Stimulated activated CD8-positive, alpha-beta memory T cell treated with anti-CD3 and anti-CD28 coated beads, Interleukin-12 subunit alpha, Interleukin-12 subunit beta, amount 100 ng/mL, for 24 hours (primary cell): ENCODE data around the gene PRR18.

Experiments
- DNase-seq: peaks from one replicate; pipeline ENCODE4 v3.0.0-alpha.2; 2020; ENCODE audit errors: extremely low read depth

Gene PRR18

DNA sequence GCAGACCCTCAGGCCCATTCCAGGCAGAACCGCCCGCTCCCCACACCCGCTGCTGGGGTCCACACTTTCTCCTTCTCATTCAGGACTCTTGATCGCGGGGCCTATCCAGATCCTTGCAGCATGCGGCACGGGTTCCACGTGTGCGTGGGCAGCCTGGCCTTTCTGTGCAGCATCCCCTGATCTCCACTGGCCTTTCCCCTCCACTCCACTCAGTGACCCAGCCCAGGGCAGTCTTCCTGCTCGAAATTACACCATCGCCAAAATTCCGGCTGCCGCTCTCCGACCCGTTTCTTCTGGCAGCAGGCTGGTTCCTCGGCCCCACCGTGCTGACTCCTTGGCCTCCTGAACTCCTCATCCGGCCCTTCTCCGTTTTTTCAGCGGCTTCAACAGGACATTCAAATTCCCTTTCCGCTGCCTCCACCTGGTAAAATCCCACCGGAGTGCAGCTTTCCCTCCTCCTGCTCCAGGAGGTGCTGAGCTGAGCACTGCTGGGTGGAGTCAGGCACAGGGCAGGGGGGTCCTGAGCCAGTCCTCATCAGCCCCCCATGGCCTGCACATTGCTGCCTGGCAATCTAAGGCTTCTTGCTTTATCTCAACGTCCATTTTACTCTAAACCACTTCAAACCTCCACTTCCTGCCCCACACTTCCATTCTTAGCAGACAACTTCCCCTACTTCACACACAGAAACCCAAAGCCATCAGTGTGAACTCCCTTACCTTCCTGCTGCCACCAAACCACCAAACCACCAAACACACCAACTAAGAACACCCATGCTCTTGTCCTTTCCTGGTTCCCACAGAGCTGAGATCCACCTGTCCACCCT lies 25.2 kb upstream of the PRR18 start:
- no peak for DNase-seq

DNA sequence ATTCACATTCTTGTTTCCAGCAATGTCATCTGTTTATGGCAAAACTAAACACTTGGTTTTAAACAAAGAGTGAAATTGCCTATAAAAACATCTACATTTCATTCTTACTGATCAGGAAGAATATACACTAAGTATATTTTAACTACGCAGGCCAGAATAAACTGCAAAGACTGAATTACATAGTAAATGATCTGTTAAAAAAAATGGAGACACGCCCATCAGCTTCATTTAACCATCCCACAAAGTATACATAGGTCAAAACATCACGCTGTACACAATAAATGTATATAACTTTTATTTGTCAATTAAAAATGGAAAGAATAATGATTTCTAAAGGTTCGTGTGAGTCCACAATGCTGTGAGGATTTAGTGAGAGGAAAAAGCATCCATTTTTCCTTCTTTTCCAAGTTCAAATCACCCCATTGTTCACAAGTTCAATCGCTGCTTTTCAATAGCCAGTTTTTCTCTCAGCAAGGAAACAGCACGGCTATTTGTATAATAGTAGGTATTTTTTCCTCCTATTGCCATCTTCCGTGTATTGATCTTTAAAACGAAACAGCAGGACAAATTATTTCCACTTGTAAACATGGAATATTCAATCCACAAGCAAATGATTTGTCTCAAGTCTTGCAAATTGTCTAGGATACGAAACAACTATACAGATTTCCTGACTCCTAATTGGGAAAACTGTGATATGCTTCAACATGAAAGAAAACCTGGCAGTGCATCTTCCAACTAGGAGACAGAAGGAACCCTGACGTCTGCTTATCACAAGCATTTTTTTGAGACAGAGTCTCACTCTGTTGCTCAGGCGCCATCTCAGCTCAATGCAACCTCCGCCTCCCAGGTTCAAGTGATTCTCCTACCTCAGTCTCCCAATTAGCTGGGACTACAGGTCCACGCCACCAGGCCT lies 23.6 kb upstream of the PRR18 start:
- DNase-seq = no peak

DNA sequence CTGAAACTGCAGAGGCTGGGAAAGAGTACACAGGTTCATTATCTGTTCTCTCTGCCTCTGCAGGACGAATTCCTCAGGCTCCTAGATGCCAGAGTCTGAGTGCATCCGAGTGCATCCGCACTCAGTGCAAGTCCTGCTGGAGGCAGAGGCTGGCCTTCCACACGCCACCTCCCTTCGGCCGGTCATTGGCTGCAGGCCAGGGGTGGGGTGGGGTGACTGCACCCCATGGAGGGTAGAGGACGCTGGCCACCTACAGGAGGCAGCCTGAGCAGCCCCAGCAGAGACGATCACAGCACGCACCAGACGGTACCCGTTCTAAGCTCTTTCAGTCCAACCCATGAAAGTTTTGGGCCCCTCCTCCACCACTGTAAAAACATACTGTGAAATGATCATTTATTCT lies 22.4 kb upstream of the PRR18 start:
- no peak for DNase-seq

DNA sequence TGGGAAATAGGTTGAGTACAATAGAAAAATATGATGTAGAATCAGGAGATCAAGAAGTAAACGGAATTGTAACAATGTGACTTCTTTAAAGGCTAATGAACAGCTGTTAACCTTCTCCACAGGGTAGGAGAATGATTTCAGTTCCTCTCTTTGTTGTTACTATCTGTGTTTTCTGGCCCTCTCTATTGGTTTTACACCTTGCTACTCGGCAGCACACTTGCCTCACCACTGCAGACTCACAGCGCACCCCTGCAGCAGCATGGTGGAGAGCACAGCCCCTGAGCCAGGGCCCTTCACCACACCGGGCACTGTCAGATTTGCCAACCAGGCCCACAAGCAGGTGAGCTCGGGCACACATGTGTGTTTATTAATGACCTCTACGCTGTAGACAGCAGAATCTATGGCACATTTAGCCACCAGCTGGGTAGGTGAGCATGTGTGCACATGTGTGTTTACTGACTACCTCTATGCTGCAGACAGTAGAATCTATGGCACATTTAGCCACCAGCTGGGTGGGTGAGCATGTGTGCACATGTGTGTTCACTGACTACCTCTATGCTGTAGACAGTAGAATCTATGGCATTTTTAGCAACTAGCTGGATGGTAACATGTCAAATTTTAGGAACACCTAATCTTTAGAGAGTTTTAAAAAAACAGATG lies 17.3 kb upstream of the PRR18 start:
- DNase-seq = no peak

DNA sequence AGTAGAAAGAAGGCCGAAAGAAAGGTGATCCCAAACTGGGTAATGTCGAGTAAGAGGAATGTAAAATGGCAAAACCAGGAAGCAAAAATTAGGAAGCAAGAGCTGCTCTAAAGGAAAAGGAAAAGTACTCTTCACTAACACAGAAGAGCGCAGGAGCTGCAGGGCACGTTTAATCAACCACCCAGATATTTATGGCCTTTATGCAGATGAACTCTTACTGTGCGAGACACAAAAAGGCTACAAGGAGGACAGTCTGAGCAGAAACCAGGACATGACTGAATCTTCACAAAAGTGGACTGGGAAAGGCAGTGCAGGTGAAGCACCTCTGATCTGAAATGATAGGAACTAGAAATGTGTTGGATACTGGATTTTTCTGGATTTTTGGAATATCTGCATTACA lies 15.2 kb upstream of the PRR18 start:
- no peak for DNase-seq

DNA sequence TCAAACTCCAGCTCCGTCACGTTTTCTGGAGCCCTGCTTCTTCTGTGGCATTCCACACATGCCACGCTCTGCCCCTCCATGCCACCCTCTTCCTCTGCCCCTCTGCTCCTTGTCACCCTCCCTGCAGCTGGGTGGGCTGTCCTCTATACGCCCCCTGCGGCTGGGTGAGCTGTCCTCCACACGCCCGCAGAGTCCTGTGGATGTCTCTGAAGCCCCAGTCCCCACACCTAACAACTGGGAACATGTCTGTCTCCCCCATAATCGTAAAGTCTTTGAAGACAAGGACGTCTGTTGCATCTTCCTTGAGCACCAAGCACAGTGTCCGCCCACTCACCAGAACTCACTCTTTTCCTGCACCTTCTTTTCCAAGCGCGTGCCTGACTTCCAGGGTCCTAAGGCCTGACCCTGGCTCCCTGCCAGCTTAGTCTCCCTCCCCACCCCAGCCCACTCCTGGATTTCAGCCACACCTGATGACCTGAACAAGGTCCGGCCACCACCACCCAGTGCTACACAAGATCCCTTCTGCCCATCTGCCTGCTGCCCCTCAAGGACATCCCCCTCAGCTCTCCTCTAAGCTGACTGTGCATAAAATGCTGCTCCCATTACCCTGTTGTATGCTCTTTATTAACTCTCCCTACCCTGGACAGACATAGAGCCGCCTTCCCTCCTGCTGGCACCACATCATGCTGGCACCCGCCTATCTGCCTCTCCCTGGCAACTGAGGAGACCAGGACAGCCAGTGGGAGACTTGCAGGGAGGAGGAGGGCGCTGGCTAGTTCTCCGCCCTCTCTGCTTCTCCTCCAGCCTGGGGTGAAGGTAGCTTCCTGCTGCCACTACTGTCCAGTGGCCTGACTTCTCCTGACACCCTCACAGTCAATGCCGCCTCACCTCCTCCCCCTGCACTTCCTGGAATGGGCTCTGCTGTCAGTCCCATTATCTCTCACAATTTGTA lies 10.7 kb upstream of the PRR18 start:
- no peak for DNase-seq

DNA sequence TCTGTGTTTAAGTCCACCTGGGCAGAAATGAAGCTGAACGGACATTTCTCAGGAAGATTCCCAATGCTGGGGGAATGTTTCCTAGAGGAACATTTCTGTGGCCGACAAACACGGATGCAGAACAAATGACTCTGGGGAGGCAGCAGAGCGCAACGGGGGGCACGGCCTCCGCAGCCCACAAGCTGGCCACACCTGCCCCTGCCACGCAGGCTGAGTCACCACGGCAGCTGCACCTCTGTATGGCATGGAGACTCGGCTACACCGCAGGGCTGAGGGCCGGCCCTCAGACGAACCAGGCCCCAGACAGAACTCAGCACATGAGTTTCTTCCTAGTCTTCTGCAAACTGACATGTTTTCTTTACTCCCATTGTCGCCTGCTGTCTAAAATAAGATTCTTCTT lies 10.0 kb upstream of the PRR18 start:
- no peak for DNase-seq

DNA sequence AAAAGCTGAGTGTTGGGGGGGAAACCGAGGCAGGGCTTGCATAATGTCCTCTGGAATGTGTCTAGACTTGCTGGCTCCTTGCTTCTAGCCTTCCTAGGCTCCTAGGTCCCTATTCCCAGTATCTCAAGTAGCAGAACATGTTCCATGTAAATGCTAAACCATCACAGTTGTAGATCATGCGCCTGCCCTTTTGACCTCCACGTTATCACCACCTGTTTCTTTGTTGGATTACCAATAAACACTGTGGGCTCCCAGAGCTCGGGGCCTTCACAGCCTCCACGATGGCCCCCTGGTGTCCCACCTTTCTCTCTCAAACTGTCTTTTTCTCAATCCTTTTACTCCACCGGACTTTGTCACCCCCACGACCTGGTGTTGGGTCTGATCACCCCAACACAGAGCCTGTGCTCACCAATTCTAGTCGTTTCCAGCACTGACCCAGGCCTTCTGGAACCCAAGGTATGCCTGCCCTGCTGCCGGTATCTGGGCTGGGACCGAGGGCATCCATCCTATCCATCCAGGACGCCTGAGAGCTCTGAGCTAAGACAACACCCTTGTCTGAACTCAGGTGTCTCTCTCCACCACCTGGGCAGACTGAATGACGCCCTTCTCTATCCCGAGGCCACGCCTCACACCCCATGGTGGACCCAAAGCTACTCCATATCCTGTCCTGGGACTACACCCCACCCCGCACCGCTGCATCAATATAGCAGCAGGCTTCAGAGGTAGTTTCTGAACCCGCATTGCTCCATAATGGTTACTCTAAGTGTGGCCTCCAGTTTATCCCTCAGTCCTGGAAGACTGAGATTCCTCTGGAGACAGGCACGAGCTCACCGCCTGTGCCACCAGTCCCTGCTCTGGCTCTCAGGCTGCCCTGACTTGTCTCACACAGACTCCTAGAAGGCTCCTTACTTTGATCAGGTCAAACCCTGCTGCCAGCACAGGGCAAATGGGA lies 9.3 kb upstream of the PRR18 start:
- DNase-seq = no peak

DNA sequence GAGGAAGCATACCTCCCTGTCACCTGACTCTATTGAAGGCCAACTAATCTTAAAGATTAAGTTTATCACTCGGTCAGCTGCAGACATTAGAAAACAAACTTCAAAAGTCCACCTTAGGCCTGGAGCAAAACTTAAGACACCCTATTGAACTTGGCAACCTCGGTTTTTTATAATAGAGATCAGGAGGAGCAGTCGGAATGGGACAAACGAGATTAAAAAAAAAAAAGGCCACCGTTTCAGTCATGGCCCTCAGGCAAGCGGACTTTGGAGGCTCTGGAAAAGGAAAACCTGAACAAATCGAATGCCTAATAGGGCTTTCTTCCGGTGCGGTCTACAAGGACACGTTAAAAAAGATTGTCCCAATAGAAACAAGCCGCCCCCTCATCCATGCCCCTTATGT lies 7.2 kb upstream of the PRR18 start:
- DNase-seq = no peak

DNA sequence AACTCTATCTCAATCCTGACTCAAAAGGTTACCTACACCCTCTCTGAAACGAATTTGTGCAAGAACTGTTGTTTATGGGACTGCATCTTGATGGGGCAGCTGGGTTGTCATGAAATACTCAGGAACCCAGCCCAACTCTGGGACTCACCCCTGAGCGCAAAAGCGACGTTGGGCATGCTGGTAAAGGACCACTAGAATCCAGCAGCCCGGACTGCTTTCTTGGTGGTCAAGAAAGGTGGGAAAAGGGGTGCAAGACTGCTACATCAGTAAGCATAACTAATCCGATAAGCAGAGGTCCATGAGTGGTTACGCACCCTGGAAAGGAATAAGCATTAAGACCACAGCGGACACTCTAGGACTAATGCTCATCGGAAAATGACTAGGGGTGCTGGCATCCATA lies 6.3 kb upstream of the PRR18 start:
- DNase-seq = no peak

DNA sequence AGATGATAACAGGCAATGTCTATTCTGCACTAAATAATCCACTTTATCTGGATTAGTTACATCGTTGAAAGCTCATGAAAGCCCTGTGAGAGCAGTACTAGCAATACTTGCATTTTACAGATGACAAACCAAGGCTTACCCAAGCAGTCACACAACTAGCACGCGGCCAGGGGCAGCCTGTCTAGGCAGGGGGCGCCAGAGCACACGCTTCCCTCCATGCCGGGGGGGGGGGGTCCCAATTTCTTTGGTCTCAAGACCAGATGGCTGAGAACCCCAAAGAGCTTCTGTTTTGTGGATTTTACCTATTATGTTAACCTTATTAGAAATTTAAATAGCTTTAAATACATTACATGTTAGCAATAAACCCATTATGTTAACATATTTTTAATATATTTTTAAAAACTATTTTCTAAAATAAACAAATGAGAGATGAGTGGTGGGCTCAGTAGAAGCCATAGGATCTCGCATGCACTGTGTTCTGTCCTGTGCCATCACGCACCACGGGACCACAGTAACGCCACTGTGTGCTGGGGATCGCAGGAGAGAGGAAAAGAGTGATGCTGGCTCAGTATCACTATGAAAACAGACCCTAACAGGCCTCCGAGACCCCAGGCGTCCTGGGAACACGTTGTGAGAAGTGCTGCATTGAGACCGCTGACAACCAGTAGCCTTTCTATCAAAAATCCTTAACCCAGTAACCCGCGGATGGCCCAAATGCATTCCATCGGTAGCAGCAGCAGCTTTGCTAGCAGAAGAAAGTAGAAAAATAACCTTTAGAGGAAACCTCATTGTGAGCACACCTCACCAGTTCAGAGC lies 5.3 kb upstream of the PRR18 start:
- no peak for DNase-seq

DNA sequence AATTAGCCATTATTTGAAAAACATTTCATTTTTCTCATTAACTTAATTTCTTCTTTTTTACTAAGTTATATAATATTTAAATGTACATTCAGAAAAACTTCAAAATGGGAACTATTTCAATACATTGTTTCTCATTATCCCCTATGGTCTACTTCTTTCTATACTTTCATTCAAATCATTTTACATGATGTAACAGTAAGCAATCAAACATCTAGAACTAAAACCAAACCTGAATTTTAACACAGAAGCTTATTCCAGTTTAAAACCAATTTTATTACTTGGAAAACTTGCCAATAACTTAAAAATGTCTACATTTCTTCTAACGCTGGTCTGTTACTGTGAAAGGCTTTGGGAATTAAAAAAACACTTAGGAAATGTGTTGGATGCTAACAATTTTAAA lies 4.6 kb upstream of the PRR18 start:
- DNase-seq = no peak

DNA sequence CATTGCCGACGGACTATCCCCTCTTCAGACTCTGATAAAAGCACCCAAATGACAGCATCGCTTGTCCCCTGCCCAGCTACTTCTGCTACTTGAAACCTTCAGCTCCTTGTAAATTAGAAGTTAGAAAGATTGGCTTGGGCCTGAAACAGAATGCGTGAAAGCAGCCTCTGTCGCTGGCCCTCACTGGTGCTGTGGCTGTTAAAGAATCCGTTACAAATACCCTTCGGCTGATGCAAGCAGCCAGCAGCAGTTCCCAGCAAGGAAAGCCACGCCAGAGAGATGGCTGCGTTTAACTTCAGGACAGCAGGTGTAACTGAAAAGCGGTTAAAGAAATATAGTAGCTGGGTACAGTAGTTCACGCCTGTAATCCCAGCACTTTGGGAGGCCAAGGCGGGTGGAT lies 2.4 kb upstream of the PRR18 start:
- no peak for DNase-seq

DNA sequence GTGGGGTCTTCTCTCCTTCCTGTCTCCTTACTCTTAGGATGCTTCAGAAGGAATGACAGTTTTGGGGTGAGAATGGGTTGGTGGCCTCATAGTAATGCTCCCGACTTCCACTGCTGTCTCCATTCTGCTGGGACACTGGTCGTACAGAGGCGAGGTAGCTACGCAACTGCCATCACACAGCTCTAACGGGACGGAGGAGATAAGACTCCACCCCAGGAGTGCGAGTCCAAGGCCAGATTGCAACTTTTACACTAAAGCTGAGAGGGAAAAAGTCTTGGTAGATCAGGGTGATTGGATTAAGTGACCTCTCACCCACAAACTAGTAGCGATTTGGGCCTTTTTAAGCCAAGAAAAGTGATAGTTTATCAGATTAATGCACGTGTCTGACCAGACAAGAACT lies 1.8 kb upstream of the PRR18 start:
- DNase-seq = no peak

DNA sequence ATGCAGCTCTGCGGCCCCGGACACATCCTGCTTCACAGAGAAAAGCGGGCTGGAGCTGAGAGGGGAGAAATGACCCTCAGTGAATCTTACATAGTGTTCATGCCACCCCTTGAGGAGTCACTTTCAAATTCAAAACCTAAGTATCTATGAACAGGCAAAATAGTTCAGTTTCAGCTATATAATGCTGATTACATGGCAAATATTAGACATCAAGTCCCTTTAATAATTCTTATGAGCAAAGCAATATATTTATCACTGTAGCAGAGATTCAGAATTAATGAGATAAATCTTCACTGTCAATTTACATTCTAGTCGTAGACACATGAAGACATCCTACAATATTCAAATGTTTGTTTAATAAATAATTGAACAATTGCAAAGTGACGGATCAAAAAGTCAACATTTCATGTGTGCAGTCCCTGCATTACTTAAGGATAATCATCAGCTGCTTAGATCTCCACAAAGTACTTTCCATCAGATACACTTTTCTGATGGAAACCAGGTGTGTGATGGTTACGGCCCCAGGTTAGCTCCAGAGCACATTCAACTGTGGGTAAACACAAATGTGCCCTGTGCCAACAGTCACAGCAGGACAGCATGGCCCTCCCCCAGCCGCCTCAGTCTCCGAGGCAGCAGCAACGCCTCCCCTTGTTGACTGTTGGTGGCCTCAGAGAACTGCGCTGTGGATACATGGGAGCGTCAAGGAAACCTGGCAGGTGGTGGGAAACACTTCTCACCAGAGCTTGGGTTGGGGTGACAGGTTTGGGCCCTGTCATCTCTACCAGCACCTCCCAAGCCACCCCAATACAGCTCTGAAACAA lies 787 bp upstream of the PRR18 start:
- DNase-seq = no peak

DNA sequence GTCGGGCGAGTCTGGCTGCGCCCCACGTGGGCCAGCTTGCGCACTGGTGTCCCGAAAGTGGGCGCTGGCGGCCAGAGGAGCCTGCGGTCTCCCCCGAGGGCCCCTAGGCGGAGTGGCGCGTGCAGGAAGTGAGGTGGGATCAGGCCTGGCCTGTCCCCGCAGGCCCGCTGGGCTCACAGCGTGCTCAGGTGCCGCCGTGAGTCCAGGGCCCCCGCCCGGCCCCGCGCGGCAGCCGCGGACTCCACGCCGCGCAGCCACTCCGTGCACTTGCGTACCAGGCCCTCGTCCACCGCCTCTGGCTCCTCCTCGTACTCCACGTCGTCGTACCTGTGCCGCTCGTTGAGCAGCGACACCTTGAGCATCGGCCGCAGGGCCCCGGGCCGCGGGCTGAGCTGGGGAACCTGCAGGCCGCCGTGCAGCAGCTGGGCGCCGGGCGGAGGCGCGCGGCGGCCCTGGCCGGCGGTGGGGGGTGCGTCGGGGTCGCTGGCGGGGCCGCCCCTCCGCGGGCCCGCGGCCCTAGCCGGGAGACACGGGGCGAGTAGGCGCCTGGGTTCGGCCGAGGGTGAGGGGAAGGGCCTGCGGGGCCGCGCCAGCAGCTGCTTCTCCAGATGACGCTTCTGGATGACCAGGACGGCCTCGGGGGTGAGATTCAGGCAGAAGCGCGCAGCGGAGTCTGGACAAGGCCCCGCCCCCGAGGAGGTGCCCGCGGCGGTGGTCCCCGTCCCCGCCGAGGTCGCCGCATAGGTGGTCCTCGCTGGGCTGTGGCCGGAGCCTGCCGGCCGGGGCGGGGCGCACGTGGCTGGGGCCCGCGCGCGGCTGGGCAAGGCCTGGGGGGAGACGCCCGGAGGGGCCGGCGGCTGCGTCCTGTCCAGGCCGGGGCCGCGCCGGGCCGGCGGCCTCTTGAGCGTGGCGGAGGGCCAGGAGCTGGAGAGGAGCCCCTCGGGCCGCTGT lies 835 bp downstream of the PRR18 start:
- DNase-seq = no peak

DNA sequence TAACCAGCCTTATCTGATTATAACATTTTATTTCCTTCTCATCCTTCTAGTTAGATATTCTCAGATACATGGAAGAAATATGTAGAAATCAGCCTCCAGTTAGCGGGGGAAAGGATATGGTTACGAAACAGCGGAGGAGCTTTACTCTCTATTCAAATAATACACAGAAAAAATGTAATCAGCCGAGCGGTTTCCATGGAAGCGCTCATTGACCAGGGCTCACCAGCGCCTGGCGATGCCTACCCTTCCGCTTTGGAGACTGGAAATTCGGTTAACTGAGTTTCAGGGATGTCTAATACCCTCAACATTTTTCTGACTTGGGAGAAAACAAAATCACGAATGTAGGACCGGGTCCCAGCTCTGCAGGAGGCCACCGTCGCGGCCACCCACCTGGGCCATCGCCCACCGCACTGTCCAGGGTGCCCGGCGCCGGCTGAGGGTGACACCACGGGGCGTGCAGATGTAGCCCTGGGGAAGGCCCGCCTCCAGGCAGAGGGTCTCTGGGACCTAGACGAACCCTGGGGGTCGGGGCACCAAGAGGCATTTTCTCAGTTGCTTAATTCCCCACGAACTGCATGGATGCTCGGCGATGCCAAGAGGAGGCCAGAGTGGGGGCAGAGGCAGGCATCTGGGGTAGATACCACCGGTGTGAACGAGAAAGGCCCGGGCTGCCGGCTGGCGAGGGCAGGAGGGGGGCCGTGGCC lies 1.7 kb downstream of the PRR18 start:
- no peak for DNase-seq
